ENCODE data around the gene ERMARD.
"Not testable (repeated sequence)": the region's sequence is repeated elsewhere in the genome, so short reads cannot be mapped to it uniquely, and the experiment has no call there.

Gene ERMARD

GRCh38 chr6:169755162-169755561 is 3.7 kb downstream of the ERMARD start:
- DNase-seq (ENCODE audit: low read depth), result no peak
- TF ChIP-seq CTCF (IDR thresholded peaks at IDR 0.05; ENCODE audit: control insufficient read depth, insufficient read depth, low read depth, low read length, missing control alignments), result no peak
- no peak overlapping the region for H3K4me3 ChIP-seq (ENCODE audit: control insufficient read depth, low read depth, low read length)

- no peak overlapping the region for H3K4me3 ChIP-seq (ENCODE audit: control insufficient read depth, low read depth, low read length)
- TF ChIP-seq CTCF (IDR thresholded peaks at IDR 0.05; ENCODE audit: control insufficient read depth, insufficient read depth, low read depth, low read length, missing control alignments), result no peak
- DNase-seq (ENCODE audit: low read depth), result no peak
Observed at GRCh38 chr6:169763308-169763707, 11.9 kb downstream of the ERMARD start.

- no peak for DNase-seq (ENCODE audit: low read depth)
- no peak for TF ChIP-seq CTCF (IDR thresholded peaks at IDR 0.05; ENCODE audit: control insufficient read depth, insufficient read depth, low read depth, low read length, missing control alignments)
- H3K4me3 ChIP-seq (ENCODE audit: control insufficient read depth, low read depth, low read length), result no peak overlapping the region
Observed at GRCh38 chr6:169763881-169764280, 12.5 kb downstream of the ERMARD start.

- DNase-seq (ENCODE audit: low read depth); H3K4me3 ChIP-seq (ENCODE audit: control insufficient read depth, low read depth, low read length): not testable (repeated sequence)
Observed at GRCh38 chr6:169765789-169766188, 14.4 kb downstream of the ERMARD start.

- H3K4me3 ChIP-seq (ENCODE audit: control insufficient read depth, low read depth, low read length), result no peak overlapping the region
- no peak for DNase-seq (ENCODE audit: low read depth)
- TF ChIP-seq CTCF (IDR thresholded peaks at IDR 0.05; ENCODE audit: control insufficient read depth, insufficient read depth, low read depth, low read length, missing control alignments), result no peak
Observed at GRCh38 chr6:169766232-169766631, 14.8 kb downstream of the ERMARD start.

GRCh38 chr6:169766921-169767736 is 15.7 kb downstream of the ERMARD start:
- TF ChIP-seq CTCF (IDR thresholded peaks at IDR 0.05; ENCODE audit: control insufficient read depth, insufficient read depth, low read depth, low read length, missing control alignments), result no peak
- no peak for DNase-seq (ENCODE audit: low read depth)
- no peak overlapping the region for H3K4me3 ChIP-seq (ENCODE audit: control insufficient read depth, low read depth, low read length)

- no peak for DNase-seq (ENCODE audit: low read depth)
- no peak for TF ChIP-seq CTCF (IDR thresholded peaks at IDR 0.05; ENCODE audit: control insufficient read depth, insufficient read depth, low read depth, low read length, missing control alignments)
- H3K4me3 ChIP-seq (ENCODE audit: control insufficient read depth, low read depth, low read length), result no peak overlapping the region
Observed at GRCh38 chr6:169774347-169774746, 22.9 kb downstream of the ERMARD start.

Data from AG09309 (cell line).